GM20000 (cell line): Measurements from ENCODE around the gene BORCS5.

Experiments used
- DNase-seq: peaks from one replicate; pipeline ENCODE4 v3.0.0; 2012; ENCODE audit warnings: low spot score
- TF ChIP-seq, protein P1 (sequence below): IDR thresholded peaks from 2 replicates; pipeline ENCODE4 v1.5.1; 2012; ENCODE audit warnings: mild to moderate bottlenecking, control low read depth; ENCODE audit errors: extremely low read depth, missing control alignments

BORCS5 gene

DNA sequence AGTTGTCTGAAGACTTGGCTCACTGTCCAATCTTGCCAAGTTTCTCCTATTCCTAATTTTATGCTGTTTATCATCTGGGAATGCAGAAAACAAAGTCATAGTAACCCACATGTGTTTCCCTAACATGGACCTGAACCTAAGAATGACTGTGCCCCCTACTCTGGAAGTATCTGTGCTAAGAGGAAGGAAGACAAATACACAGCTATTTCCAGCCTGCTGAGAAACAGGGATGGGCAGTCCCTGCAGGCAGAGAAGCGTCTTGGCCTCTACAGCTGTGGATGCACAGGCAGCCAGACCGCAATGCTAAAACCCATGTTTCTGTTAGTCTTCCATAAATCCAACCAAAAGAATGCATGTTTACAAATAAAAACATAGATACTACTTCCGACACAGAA is 149.6 kb downstream of the BORCS5 start:
- TF ChIP-seq, protein P1, sequence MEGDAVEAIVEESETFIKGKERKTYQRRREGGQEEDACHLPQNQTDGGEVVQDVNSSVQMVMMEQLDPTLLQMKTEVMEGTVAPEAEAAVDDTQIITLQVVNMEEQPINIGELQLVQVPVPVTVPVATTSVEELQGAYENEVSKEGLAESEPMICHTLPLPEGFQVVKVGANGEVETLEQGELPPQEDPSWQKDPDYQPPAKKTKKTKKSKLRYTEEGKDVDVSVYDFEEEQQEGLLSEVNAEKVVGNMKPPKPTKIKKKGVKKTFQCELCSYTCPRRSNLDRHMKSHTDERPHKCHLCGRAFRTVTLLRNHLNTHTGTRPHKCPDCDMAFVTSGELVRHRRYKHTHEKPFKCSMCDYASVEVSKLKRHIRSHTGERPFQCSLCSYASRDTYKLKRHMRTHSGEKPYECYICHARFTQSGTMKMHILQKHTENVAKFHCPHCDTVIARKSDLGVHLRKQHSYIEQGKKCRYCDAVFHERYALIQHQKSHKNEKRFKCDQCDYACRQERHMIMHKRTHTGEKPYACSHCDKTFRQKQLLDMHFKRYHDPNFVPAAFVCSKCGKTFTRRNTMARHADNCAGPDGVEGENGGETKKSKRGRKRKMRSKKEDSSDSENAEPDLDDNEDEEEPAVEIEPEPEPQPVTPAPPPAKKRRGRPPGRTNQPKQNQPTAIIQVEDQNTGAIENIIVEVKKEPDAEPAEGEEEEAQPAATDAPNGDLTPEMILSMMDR, result no peak
- no peak for DNase-seq

DNA sequence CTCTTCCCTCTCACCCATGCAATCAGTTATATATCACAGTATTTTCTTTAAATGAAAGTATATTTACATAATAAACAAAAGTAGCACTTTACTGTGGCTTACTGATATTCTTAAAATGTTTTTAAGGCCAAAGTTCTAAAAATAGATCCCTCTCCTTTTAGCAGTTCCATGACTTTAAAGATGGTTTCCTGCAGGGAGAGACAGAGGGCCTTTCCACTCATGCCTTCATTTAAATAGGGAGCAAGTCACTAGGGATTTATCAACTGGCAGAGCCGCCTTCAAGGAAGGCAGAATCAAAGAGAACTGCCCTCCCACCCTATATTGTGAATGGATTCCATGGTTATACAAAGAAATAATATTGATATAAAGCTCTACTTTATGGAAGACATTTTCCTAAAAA is 150.2 kb downstream of the BORCS5 start:
- DNase-seq, result no peak

DNA sequence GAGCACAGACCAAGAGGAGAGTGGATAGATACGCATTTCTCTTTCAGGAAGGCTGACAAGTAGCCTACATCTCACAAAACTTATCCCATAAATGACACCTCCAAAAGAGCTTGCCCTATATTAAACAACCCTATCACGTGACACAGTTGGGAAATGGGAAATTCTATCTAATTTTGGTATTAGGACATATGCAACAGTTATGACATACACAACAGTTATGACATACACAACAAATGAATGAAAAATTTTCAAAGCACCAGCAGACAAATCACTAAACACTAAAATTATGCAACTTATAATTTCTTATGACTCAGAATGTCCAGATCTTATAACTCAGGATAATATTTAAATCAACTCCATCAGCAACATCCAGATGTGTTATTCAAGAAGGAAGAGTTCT is 151.7 kb downstream of the BORCS5 start:
- TF ChIP-seq, protein P1, result no peak
- no peak for DNase-seq

More for the DNA sequence above, 150.2 kb downstream of the BORCS5 start:
- TF ChIP-seq, protein P1, result no peak

DNA sequence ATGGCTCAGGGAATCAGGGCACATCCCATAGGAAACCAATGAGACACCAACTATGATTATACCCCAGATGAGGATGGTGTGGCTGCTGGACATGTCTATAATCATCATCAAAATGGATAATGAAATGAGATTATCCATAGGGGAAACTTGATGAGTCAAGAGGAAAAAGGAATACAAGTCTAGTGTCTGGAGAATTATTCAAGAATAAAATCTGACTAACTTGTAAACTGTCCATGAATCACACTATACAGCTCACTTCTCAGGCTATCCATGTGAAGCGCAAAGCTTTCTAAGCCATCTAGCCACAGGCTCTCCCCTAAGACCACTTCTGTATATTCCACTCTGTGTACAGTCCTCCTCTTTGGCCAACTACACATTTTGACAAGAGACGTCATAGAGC is 153.3 kb downstream of the BORCS5 start:
- TF ChIP-seq, protein P1, result no peak
- DNase-seq, result no peak

DNA sequence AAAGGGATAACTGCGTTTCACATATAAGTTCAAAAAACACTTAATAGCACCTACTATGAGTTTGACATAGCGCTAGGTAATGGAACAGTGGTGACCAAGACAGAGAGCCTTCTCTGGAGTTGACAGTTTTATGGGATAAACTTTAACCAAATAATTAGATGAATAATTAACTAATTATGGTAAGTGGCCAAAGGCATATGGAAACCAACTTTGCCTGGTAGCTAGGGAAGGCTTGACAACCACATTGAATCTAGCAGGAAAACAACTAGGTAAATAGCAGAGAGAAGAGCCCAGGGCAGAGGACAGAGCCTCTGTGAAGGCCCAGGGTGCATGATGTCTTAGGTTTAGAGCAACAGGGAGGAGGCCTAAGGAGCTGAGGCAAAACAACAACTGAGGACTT is 153.7 kb downstream of the BORCS5 start:
- no peak for DNase-seq
- TF ChIP-seq, protein P1, result no peak

DNA sequence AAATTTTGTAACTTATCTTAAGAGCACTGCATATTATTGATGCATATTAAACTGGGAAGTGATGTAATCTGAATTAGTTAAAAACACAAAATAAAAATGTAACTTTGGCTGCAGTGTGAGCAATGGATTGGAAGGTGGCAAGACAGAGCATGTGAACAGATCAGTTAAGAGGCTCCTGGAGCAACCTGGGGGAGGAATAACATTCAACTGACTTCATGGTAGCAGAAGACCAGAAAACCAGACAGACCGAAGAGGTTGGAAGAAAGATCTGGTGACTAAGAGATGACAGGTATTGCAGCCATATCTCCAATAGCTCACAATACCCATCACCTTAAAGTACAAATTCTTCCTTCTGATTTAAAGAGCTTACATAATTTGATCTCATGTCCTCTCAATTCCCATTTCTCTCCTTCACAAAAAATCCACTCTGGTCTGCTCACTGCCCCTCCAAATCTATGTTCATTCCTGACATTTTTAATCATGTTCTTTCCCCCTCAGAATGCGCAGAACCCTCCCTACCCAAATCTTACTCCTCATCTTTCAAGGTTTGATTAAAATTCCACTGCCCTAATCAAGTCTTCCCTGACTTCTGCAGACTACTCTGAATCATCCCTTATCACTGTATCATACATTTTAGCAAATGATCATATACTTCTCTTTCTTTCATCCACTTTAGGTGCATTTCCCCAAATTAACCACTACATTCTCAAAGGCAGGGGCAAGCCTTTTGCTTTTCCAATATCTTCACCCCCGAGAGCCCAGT is 154.3 kb downstream of the BORCS5 start:
- TF ChIP-seq, protein P1, result no peak
- DNase-seq, result no peak

DNA sequence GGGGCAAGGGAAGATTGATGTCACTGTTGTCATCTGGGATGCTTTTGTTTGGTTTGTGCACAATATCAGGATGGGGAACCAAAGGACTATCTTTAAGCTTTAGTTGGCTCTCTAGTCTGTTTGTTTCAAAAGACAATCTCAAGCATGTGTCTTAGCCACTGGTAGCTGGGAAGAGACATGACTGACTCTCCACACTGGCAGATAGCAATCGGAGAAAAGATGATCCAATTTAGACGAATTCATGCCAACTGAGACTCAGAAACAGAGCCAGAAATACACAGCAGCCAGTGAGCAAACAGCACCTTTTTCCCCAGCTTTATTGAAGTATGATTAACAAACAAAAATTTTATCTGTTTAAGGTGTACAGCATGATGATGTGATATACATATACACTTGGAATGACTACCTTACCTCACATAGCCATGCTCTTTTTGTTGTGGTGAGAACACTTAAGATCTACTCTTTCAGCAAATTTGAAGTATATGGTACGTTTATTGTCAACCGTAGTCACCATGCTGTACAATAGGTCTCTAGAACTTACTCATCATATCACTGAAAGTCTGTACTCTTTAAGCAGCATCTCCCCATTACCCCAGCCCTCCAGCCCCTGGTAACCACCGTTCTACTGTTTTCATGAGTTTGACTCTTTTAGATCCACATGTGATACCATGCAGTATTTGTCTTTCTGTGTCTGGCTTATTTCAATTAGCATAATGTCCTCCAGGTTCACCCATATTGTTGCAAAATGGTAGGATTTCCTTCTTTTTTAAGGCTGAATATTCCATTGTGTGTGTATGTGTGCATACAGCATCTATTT is 155.2 kb downstream of the BORCS5 start:
- TF ChIP-seq, protein P1, result no peak
- no peak for DNase-seq
